NCI-H446 treated with DMSO at 0.1 percent for 48 hours (cell line): ENCODE results near the gene ANKRD36C.
"Not testable (repeated sequence)": the region's sequence is repeated elsewhere in the genome, so short reads cannot be mapped to it uniquely, and the experiment has no call there.

Experiments
- DNase-seq: peaks from one replicate; lab custom pipeline; 2025; lab: John Stamatoyannopoulos, UW

Gene ANKRD36C

GRCh38 chr2:95991351-95992094 is at the start of gene ANKRD36C:
TSS of gene ANKRD36C (minus strand) at chr2:95991824. CDS start at chr2:95991708, 116 bp downstream.
- not testable (repeated sequence) for DNase-seq

GRCh38 chr2:96035554-96035953 is 43.9 kb upstream of the ANKRD36C start:
- DNase-seq = not testable (repeated sequence)

GRCh38 chr2:96034792-96035191 is 43.2 kb upstream of the ANKRD36C start, which contains the start of gene GPAT2:
TSS of gene GPAT2 (minus strand) at chr2:96034916. CDS start at chr2:96032359, 2,557 bp downstream.
- DNase-seq = not testable (repeated sequence)

GRCh38 chr2:96033997-96034396 is 42.4 kb upstream of the ANKRD36C start:
- DNase-seq = not testable (repeated sequence)

- not testable (repeated sequence) for DNase-seq
Observed at GRCh38 chr2:96027725-96028325, 36.2 kb upstream of the ANKRD36C start.

GRCh38 chr2:96025755-96026154 is 34.1 kb upstream of the ANKRD36C start:
- not testable (repeated sequence) for DNase-seq

GRCh38 chr2:96025194-96025492 is 33.5 kb upstream of the ANKRD36C start:
- DNase-seq = no peak

GRCh38 chr2:96024336-96025193 is 32.9 kb upstream of the ANKRD36C start:
- no peak for DNase-seq

- DNase-seq = not testable (repeated sequence)
Observed at GRCh38 chr2:96023701-96024100, 32.1 kb upstream of the ANKRD36C start.

- not testable (repeated sequence) for DNase-seq
Observed at GRCh38 chr2:96022701-96023447, 31.2 kb upstream of the ANKRD36C start.

- not testable (repeated sequence) for DNase-seq
Observed at GRCh38 chr2:96022126-96022525, 30.5 kb upstream of the ANKRD36C start.

- DNase-seq = not testable (repeated sequence)
Observed at GRCh38 chr2:96021142-96021541, 29.5 kb upstream of the ANKRD36C start.

- DNase-seq = not testable (repeated sequence)
Observed at GRCh38 chr2:96019909-96020590, 28.4 kb upstream of the ANKRD36C start.

- DNase-seq = not testable (repeated sequence)
Observed at GRCh38 chr2:96016321-96016720, 24.7 kb upstream of the ANKRD36C start.

GRCh38 chr2:96012792-96013264 is 21.2 kb upstream of the ANKRD36C start:
- DNase-seq = not testable (repeated sequence)

- DNase-seq = not testable (repeated sequence)
Observed at GRCh38 chr2:96012086-96012791, 20.6 kb upstream of the ANKRD36C start.

- not testable (repeated sequence) for DNase-seq
Observed at GRCh38 chr2:96011129-96011455, 19.5 kb upstream of the ANKRD36C start.

GRCh38 chr2:96010320-96011128 is 18.9 kb upstream of the ANKRD36C start:
- not testable (repeated sequence) for DNase-seq

GRCh38 chr2:96009833-96010232 is 18.2 kb upstream of the ANKRD36C start:
- not testable (repeated sequence) for DNase-seq

- DNase-seq = not testable (repeated sequence)
Observed at GRCh38 chr2:96008051-96008450, 16.4 kb upstream of the ANKRD36C start.
